ENCODE data around the gene EMC7. TPM values are rescaled to one million over a fixed set of nuclear protein-coding genes. Genes with fewer than 3 reads are reported as not detected.

Gene EMC7
- total RNA-seq, 2 donors from 2014 or later: 52.7 to 56.0 TPM

DNA sequence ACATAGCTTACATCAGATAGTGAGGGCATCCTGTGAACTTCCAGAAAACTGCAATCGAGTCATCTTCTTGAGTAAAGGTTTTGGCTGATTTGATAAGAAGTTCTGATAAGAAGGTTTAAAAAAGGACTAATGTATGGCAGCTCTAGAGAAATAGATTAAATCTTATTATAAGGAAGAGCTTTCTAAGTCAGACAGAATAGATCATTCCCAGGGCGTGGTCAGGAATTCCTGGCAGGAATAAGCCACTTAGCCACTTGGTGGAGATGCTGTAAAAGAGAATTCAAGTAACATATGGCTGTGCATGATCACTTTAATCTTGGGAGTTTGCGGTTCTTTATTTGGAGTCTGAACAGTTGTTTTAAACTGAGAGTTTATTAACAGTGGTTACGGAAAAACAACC lies 17.6 kb upstream of the EMC7 start:
- no peak overlapping the region for H3K27ac ChIP-seq
- H3K9me3 ChIP-seq: no peaks in the 10 kb centered on the region
- no peak for DNase-seq (ENCODE audit: low spot score)
- 64% methylated on average over 4 of the region's 4 CpGs for WGBS
- no peaks in the 10 kb centered on the region for H3K4me1 ChIP-seq (replicated peaks)
- H3K36me3 ChIP-seq: no peaks in the 10 kb centered on the region
- TF ChIP-seq, protein P1, sequence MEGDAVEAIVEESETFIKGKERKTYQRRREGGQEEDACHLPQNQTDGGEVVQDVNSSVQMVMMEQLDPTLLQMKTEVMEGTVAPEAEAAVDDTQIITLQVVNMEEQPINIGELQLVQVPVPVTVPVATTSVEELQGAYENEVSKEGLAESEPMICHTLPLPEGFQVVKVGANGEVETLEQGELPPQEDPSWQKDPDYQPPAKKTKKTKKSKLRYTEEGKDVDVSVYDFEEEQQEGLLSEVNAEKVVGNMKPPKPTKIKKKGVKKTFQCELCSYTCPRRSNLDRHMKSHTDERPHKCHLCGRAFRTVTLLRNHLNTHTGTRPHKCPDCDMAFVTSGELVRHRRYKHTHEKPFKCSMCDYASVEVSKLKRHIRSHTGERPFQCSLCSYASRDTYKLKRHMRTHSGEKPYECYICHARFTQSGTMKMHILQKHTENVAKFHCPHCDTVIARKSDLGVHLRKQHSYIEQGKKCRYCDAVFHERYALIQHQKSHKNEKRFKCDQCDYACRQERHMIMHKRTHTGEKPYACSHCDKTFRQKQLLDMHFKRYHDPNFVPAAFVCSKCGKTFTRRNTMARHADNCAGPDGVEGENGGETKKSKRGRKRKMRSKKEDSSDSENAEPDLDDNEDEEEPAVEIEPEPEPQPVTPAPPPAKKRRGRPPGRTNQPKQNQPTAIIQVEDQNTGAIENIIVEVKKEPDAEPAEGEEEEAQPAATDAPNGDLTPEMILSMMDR (IDR thresholded peaks at IDR 0.05): no peak
- TF ChIP-seq POLR2A (IDR thresholded peaks at IDR 0.05) (no peak), POLR2AphosphoS5 (IDR thresholded peaks at IDR 0.05) (no peak)
- H3K27me3 ChIP-seq (replicated peaks; ENCODE audit: insufficient read depth): no peaks in the 10 kb centered on the region
- H3K4me3 ChIP-seq: no peak overlapping the region
- intact Hi-C loops (cut with DNase I): no loop called here

DNA sequence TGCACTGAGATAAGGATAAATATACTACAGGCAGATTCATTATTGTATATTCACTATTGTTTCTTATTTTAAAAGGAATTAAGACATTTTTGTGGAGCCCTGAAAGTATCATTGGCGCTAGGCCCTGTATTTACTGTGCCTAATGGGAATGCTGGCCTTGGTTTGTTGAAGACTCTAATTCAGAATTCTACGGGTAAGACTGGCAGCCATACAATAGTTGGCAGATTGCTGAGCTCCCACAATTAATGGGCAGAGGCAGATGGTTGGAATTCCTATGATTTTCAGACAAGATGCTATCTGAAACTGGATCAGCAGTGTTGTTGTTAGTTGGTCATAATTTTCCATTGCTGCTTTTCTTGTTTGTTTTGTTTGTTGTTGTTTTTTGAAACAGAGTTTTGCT lies 15.0 kb upstream of the EMC7 start:
- no peak for DNase-seq (ENCODE audit: low spot score)
- no peaks in the 10 kb centered on the region for H3K4me1 ChIP-seq (replicated peaks)
- no peaks in the 10 kb centered on the region for H3K9me3 ChIP-seq
- H3K27me3 ChIP-seq (replicated peaks; ENCODE audit: insufficient read depth): no peaks in the 10 kb centered on the region
- H3K4me3 ChIP-seq: no peak overlapping the region
- 42% methylated on average over 2 of the region's 2 CpGs for WGBS
- H3K36me3 ChIP-seq: no peaks in the 10 kb centered on the region
- TF ChIP-seq, protein P1 (IDR thresholded peaks at IDR 0.05): no peak
- no peak for TF ChIP-seq POLR2A (IDR thresholded peaks at IDR 0.05)
- no peak for TF ChIP-seq POLR2AphosphoS5 (IDR thresholded peaks at IDR 0.05)
- intact Hi-C loops (cut with DNase I): no loop called here
- no peak overlapping the region for H3K27ac ChIP-seq

DNA sequence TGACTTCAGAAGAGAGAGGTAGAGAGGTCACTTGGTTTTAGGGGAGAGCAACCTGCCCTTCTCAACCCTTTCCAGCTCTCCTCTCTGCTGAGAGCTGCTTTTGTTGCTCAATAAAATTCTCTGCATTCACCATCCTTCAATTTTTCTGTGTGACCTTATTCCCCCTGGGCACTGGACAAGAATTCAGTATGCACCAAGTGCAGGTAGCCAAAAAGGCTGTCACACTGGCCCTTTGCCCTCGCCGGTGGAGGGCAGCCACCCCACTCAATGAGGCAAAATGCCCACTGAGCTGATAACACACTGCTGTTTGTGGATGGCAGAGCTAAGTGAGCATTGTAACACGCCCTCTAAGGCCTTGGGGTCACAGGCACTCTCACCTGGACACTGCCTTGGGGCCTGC lies 13.1 kb upstream of the EMC7 start:
- WGBS: 92% methylated on average over 3 of the region's 3 CpGs
- Histone ChIP-seq H3K4me3 (no peak overlapping the region), H3K27me3 (replicated peaks; ENCODE audit: insufficient read depth) (no peaks in the 10 kb centered on the region), H3K9me3 (no peaks in the 10 kb centered on the region), H3K36me3 (no peaks in the 10 kb centered on the region), H3K27ac (no peak overlapping the region), H3K4me1 (replicated peaks) (no peaks in the 10 kb centered on the region)
- intact Hi-C loops (cut with DNase I): no loop called here
- no peak for DNase-seq (ENCODE audit: low spot score)
- no peak for TF ChIP-seq POLR2A (IDR thresholded peaks at IDR 0.05)
- TF ChIP-seq, protein P1 (IDR thresholded peaks at IDR 0.05): no peak
- no peak for TF ChIP-seq POLR2AphosphoS5 (IDR thresholded peaks at IDR 0.05)

DNA sequence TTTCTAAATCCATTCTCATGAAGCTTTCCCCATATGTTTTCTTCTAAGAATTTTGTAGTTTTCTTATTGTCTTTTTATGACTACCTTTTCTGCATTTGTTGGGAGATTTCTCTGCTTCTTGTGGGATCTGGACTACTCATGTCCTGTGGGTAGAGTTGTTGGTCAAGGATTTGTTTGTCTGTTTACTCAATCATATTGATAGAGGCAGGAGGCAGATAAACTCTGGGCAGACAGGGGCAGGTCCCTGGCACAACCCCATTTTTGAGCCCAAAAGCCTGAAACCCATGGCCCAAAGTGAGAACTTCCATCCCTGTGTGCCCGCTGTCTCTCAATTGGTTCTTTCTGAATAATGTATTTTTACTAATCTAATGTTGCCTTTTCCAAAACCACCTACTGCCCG lies 12.6 kb upstream of the EMC7 start:
- Histone ChIP-seq H3K27ac (no peak overlapping the region), H3K9me3 (no peaks in the 10 kb centered on the region), H3K36me3 (no peaks in the 10 kb centered on the region), H3K27me3 (replicated peaks; ENCODE audit: insufficient read depth) (no peaks in the 10 kb centered on the region), H3K4me1 (replicated peaks) (no peaks in the 10 kb centered on the region), H3K4me3 (no peak overlapping the region)
- intact Hi-C loops (cut with DNase I): no loop called here
- 73% methylated on average over 2 of the region's 2 CpGs for WGBS
- TF ChIP-seq POLR2AphosphoS5 (IDR thresholded peaks at IDR 0.05): no peak
- no peak for TF ChIP-seq POLR2A (IDR thresholded peaks at IDR 0.05)
- TF ChIP-seq, protein P1 (IDR thresholded peaks at IDR 0.05): no peak
- DNase-seq (ENCODE audit: low spot score): no peak

DNA sequence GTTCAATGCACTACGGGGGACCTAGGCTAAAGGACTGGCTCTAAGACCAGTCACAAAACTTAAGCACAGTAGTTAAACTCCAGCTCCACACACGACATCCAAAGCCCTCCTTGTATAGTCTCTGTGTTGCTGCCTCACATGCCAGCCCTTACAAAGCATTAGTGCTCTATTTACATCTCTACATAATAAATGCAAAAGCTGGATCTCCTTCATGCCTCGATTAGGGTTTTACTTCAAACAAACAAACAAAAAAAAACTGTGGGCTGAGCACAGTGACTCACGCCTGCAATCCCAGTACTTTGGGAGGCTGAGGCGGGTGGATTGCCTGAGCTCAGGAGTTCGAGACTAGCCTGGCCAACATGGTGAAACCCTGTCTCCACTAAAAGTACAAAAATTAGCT lies 9.8 kb upstream of the EMC7 start:
- no peak for TF ChIP-seq POLR2A (IDR thresholded peaks at IDR 0.05)
- TF ChIP-seq, protein P1 (IDR thresholded peaks at IDR 0.05): no peak
- no peak for TF ChIP-seq POLR2AphosphoS5 (IDR thresholded peaks at IDR 0.05)

More for the DNA sequence above, 9.8 kb upstream of the EMC7 start:
- H3K36me3 ChIP-seq: no peaks in the 10 kb centered on the region
- DNase-seq (ENCODE audit: low spot score): no peak
- intact Hi-C loops (cut with DNase I): no loop called here
- no peaks in the 10 kb centered on the region for H3K27me3 ChIP-seq (replicated peaks; ENCODE audit: insufficient read depth)
- WGBS: 69% methylated on average over 6 of the region's 6 CpGs
- no peaks in the 10 kb centered on the region for H3K4me1 ChIP-seq (replicated peaks)
- no peaks in the 10 kb centered on the region for H3K9me3 ChIP-seq
- no peak overlapping the region for H3K4me3 ChIP-seq
- no peak overlapping the region for H3K27ac ChIP-seq

Data from prostate gland (tissue), 2 donors.